Measurements from ENCODE around the gene CCN5.

CCN5 gene

DNA sequence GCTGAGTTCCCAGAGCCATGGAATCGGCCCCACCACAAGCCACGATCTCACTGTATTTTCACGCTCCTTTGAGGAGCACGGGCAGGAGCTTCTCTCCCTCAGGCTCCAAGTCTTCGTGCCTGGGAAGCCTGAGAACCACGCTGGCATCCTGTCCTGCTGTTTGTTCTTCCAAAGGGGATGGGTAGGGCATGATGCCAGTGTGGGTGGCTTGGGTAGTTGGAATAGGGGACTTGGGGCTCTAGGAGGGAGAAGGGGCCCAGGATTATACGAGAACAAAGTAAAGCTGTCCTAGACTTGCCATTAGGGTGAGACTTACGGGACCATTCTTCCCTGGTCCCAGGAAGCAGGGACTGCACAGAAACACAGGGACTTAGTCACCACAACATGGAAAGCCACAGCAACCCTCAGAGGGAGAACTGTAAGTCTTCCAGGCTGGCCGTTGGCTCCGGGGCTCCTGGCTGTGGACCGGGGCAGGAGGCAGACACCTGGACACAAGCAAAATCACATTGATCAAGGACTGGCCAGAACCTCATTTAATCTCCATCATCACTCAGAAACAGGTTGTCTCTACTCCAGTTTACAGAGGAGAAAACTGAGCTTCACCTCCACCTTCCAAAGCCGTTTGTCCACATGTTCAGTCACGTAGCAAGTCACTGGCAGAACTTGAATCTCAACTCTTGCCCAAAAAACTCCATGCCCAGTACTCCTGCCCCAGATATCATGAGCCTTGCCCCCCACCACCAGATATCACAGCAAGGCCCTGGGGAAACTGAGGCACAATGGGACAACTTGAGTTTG is 1.3 kb downstream of the CCN5 start:
- no peak for DNase-seq (ENCODE audit: low read depth)

DNA sequence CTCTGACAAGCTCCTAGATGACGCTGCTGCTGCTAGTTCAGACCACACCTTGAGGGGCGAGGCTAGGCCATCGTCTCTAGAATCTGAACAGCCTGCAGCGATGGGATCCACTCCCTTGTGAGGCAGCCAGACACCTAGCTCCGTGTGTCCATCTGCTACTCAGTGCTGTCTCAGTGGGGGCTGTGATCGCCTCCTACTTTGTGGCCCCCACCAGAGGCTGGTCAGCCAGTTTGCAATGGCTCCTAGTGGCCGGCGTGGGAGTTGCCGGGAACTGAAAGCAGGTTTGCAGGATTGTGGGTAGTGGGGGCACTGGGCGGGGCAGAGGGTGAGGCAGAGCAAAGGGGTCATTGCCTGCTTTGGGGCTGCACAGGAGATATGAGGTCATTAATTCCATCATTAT is 2.8 kb downstream of the CCN5 start:
- DNase-seq (ENCODE audit: low read depth), result no peak

DNA sequence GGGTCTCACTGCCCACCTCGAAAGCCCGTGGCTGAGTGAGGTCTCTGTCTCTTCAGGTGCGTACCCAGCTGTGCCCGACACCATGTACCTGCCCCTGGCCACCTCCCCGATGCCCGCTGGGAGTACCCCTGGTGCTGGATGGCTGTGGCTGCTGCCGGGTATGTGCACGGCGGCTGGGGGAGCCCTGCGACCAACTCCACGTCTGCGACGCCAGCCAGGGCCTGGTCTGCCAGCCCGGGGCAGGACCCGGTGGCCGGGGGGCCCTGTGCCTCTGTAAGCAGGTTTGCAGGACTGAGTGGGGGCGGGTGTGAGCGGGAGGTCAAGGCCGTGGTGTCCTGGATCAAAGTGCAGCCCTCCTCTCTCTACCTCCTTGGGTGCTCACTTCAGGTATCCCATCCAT is 4.7 kb downstream of the CCN5 start:
- no peak for DNase-seq (ENCODE audit: low read depth)

DNA sequence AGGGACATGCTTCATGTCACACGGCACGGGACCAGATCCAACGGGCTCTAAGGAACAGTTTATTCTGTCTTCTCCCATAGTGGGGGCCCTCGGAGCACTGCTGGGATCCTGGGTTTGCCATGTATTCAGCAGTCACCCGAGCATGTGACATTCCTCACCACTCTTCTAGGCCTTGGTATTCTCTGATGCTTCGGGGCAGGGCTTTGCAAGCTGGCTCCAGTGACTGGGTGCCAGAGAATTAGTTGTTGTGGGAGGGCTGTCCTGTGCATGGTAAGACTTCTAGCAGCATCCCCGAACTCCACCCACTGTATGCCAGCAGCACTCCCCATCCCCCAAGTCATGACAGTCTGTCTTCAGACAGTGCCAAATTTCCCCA is 5.4 kb downstream of the CCN5 start:
- DNase-seq (ENCODE audit: low read depth), result peak; percentile 46

DNA sequence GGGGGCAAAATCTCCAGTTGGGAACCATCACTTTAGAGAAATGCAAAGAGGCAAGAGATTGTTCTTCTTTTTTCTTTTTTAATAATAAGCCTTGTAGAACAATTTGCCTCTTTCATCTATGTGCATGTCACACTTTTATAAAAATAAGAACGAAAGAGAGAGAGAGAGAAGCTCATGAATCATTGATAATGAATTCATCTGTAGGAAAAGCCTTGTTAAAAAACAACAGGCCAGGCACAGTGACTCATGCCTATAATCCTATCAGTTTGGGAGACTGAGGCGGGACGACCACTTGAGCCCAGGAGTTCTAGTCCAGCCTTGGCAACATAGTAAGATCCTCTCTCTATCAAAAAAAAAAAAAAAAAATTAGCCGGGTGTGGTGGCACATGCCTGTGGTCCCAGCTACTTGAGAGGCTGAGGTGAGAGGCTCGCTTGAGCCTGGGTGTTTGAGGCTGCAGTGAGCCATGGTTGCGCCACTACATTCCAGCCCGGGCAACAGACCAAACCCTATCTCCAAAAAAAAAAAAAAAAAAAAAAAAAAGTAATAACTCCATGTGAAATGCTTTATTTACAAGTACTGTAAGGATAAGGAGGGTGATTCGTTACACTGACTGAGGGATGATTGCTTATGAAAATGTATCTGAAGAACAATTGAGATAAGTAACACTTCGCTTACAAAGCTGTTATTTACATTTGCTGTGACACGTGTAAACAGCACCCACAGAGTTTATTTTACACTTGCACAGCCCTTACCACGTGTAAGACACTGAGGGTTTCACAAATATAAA is 6.0 kb downstream of the CCN5 start:
- peak; percentile 90 for DNase-seq (ENCODE audit: low read depth)

DNA sequence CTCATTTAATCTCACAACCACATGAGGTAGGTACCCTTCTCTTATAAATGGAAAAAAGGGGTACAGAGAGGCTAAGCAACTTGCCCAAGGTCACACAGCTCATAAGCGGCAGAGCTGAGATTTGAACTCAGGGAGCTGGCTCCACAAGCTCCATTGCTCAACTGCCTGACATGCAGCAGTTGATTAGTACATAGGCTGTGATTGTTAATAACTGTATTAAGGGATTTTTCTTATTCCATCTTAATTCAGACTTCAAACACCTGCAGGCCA is 6.6 kb downstream of the CCN5 start:
- DNase-seq (ENCODE audit: low read depth), result no peak

DNA sequence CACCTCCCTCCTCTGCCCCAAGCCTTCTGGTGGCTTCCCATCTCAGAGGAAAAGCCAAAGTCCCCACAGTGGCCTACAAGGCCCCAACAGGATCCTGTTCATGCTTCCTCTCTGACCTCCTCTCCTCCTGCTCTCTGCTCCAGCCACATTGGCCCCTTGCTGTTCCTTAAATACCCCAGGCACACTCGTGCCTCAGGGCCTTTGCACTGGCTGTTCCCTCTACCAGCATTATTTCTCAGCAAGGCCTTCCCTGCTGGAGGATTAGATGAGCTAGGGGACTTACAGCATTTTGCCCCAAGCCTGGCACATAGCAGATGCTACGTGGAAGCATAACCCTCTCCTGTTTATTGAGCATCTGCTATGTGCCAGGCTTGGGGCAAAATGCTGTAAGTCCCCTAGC is 7.8 kb downstream of the CCN5 start:
- no peak for DNase-seq (ENCODE audit: low read depth)

DNA sequence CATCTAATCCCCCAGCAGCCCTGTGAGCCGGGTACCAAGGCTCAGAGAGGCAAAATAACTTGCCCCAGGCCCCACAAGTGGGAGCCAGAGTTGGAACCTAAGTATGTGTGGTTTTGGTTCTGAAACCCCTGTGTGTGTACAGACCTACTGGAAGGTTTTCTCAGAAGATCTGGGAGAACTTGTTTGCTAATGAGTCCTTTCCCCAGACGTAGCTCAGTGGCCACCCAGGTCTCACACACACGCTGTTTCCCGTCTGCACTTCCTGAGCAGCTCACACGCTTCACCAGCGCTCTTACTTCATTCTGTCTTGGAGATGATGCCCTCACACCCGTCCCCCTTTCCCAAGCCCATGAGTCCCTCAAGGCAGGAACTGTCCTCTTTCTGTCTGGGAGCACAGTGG is 8.2 kb downstream of the CCN5 start:
- peak; percentile 35 for DNase-seq (ENCODE audit: low read depth)

DNA sequence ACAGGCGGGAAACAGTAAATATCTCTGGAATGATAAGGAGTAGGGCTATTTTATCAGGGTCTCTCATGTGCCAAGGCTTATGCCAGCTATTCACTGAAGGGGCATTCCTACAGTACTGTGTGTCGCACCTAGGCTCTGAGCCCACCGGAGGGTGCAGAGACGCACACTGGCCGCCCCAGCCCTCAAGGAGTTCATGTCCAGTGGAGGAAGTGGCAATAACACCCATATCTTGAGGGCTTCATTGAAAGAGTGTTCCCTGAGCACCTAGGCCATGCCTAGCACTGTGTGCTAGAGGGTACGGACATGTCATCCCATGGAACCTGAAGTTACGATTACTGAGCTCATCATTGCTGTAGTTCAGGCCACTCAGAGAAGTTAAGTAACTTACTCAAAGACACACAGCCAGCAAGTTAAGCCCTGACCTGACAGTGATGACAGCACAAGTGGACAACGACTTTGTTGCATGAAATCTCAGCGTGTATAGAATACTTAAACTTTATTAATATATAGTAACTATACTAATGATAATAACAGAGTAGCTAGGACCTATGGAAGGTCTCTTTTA is 8.7 kb downstream of the CCN5 start:
- DNase-seq (ENCODE audit: low read depth), result no peak

DNA sequence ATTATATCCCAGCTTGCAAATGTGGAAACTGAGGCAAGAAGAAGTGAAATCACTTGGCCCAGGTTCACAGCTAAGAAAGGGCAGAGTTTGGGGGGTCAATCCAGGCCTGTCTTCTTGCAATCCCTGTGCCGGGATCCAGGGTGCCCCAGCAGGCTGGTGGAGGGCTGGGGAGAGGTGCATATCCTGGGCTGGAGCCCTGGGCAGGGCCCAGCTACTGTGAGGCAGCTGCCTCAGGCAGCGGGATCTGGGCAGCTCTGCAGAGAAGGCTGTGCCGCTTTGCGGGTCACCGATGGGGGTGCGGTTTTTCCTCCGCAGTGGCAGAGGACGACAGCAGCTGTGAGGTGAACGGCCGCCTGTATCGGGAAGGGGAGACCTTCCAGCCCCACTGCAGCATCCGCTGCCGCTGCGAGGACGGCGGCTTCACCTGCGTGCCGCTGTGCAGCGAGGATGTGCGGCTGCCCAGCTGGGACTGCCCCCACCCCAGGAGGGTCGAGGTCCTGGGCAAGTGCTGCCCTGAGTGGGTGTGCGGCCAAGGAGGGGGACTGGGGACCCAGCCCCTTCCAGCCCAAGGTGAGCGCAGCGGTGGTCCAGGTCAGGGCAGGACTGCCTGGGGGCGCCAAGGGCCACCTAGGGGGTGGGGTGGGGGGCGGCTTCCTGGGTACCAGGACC is 9.4 kb downstream of the CCN5 start:
- DNase-seq (ENCODE audit: low read depth), result no peak

DNA sequence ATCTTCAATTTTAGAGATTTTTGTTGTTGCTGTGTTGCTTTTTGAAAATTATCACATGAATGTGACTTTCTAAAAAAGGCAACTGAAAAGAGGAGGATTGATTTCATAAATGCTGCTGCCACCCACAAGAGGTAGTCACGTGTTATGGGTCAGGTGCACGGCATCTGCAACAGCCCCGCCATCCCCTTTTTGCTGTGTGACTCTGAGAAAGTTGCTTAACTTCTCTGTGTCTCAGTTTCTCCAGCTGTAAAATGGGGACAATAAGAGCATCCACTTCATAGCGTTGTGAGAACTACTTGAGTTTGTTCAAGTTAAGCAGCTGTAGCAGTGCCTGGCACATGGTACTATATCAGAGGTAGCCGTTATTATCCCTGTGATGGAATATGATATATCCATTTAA is 10.7 kb downstream of the CCN5 start:
- DNase-seq (ENCODE audit: low read depth), result no peak

DNA sequence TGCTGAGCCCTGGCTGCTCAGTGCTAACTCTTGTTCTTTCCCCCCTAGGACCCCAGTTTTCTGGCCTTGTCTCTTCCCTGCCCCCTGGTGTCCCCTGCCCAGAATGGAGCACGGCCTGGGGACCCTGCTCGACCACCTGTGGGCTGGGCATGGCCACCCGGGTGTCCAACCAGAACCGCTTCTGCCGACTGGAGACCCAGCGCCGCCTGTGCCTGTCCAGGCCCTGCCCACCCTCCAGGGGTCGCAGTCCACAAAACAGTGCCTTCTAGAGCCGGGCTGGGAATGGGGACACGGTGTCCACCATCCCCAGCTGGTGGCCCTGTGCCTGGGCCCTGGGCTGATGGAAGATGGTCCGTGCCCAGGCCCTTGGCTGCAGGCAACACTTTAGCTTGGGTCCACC is 11.9 kb downstream of the CCN5 start:
- no peak for DNase-seq (ENCODE audit: low read depth)

DNA sequence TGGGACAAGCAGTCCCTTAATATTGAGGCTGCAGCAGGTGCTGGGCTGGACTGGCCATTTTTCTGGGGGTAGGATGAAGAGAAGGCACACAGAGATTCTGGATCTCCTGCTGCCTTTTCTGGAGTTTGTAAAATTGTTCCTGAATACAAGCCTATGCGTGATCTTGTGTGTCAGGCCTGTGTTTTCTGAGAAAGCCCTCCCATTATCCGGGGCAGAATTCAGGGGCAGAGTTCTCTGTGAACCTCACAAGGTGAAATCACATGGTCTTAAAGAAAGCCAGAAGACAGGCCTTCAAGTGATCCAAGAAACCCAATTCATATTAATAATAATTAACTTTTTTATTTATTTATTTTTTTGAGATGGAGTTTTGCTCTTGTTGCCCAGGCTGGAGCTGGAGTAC is 12.5 kb downstream of the CCN5 start:
- no peak for DNase-seq (ENCODE audit: low read depth)

DNA sequence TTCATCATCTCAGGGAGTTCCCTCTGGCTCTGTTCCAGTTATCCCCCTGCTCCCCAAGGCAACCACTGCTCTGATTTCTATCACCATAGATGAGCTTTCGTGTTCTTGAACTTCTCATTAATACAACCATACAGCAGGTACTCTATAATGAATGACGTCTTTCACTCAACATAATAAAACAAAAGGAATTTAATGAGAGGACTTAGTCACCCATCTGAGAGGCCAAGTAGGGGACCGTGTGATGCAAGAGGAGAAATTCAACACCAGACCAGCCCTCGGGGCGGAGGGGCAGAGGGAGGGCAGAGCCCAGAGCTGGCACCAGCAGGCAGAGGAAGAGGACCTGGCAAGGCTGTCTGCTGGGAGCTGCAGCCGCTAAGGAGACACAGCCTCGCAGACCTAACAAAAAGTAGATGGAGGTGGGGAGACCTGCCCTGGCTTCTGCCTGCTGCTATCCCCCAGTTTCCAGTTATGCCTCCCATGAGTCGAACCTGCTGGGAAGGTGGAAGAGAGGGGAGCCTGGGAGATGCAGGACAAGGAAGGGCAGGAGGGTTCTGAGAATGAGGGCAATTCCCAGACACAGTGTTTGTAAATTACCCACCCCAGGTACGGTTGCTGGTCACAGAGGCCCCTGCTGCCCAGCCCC is 13.8 kb downstream of the CCN5 start:
- DNase-seq (ENCODE audit: low read depth), result peak; percentile 81

DNA sequence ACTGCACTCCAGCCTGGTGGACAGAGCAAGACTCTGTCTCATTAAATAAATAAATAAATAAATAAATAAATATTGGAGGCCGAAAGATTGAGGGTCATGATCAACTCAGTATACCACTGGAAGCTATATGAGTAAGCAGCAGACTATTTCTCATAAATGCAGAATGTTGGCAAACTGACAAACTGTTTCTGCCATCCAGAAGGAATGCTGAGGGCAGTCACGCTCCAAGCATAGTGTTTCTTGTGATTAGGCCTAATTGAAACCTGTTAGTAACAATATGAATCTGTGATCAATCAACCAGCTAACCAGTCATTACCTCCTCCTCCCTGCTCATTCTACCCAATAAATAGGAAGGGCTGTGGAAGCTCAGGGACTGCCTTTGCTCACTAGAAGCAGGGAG is 15.3 kb downstream of the CCN5 start:
- peak; percentile 81 for DNase-seq (ENCODE audit: low read depth)

DNA sequence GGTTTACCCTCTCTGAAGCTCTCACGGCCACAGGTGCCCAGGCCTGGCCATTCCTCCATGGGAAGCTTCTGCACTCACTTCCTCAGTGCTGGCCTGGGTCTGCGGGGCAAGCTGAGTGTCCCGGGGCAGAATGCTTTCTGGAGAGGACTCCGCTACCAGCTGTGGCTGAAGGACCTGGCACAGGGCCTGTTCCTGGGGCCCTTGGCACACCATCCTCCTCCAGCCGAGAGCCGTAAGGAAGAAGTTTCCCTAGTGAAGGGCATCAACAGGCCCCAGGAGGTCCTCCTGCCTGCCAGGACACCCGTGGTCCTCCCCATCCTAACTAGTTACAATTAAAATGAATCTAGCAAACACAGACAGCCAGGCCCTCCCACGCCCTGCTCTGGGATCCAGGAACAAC is 16.5 kb downstream of the CCN5 start:
- DNase-seq (ENCODE audit: low read depth), result no peak

DNA sequence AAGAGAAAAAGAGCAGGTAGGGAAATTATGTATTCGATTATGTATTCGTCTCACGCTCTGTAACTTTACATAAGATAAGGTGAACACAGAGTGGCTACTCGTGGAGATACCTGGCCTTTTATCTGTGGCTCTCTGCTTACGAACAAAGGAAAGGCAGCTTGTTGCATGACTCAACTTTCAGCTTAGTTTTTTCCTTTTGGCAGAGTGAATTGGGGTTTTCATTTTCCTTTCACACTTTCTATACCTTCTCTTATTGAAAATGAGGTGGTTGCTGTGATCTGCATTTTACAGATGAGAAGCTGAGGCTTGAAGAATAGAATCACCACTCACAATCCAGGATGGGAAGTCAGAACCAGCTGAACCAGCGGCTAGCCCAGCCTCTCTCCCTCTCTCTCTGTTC is 17.2 kb downstream of the CCN5 start:
- no peak for DNase-seq (ENCODE audit: low read depth)

DNA sequence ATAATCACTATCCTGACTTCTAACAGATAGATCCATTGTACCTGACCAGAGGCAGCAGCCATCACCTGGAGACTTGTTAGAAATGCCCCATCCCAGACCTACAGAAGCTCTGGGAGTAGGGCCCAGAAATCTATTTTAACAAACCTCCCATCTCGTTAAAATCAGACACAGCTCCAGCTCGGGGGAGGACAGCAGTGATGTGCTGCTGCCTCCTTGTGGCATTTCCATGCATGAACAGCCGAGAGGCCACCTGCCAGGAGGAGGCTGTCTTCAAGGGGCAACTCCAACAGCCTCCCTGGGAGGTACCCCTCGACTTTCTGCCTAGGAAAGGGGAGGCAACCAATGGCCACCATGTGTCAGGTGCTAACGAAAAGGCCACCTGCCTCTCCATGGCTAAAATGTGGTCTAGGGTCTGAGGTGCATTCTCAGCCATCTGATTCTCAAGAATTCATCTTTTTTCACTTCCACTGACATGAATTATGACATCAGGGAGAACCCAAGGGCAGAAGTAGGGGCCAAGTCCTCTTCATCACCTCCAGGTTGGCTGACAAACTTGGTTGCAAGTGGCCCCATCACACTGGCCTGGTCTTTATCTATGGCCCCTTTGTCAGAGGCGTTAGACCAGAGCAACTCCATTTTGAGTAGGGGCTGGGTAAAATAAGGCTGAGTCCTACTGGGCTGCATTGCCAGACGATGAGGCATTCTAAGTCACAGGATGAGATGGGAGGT is 18.3 kb downstream of the CCN5 start:
- peak; percentile 65 for DNase-seq (ENCODE audit: low read depth)

DNA sequence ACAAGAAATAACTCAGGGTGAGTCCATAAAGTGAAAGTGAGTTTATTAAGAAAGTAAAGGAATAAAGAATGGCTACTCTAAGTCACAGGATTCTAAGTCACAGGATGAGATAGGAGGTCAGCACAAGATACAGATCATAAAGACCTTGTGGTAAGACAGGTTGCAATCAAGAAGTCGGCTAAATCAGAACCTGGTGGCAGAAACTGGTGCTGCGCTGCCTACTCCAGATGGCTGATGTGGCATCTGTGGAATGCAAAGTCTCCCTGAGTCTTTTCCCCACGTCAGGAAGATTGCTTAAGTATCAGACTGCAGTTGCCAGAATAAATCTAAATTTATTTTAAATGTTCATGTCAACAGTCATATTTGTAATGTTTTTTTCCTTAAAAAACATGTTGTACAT is 19.8 kb downstream of the CCN5 start:
- DNase-seq (ENCODE audit: low read depth), result peak; percentile 56

DNA sequence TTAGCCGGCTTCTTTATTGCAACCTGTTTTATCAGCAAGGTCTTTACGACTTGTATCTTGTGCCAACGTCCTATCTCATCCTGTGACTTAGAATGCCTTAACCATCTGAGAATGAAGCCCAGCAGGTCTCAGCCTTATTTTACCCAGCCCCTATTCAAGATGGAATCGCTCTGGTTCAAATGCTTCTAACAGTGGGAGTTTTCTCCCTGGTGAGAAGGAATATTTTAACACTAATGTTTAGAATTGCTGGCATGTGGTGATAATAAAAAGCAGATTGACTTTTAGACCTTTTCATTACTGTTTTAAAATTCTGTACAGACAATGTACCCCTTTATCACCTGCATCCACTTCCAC is 20.6 kb downstream of the CCN5 start:
- DNase-seq (ENCODE audit: low read depth), result no peak

DNA sequence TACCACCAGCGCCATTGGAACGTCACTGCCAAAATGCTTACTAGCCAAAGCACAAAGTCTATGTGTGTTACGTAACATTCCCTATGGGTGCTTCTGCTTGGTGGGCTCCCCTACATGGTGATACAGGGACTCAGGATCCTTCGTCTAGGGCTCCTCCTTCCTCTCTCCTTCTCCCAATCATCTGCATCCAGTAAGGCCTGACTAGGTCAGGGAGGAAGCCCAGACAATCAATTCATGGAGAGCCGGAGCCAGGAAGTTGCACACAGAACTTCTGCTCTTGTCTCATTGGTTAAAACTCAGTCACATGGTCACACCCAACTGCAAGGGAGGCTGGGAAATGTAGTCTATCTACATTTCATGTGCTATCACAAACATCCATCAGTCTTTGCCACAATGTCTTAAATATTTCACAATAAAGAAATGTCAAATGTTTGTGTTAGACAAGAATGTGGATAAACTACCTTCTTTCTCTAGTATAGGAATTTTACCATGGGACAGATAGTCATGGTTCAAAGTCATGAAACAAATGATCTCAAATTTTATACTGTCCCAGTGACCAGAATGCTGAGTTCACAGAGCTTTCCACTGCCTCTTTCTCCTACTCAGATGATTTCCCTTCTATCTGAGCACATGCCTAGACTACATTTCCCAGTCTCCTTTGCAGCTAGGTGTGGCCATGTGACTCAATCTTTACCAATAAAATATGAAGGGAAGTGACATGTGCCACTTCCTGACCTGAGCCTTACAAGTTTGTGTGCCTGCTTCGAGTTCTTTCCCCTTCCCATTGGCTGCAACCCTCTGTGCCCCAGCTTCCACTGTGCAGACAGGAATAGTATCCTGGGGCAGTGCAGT is 21.2 kb downstream of the CCN5 start:
- peak; percentile 94 for DNase-seq (ENCODE audit: low read depth)
